CD8-positive, alpha-beta memory T cell (primary cell): Measurements from ENCODE around the gene GCN1. TPM values are rescaled to one million over a fixed set of nuclear protein-coding genes. Genes with fewer than 3 reads are reported as not detected.

ENCODE experiments used
- CTCF ChIA-PET: fragments of 350-600 bp; sonication (Branson Sonifier 250); formaldehyde crosslinking; loops from one replicate; lab custom pipeline; 2021; ENCODE audit warnings: antibody characterized with exemption; lab: Charles Lee
- POLR2A ChIA-PET: fragments of 350-600 bp; sonication (Branson Sonifier 250); formaldehyde crosslinking; loops from one replicate; lab custom pipeline; 2021; ENCODE audit warnings: antibody characterized with exemption; lab: Charles Lee
- DNase-seq, 5 donors: peaks; one replicate each; pipeline versions ENCODE4 v3.0.0 to v3.0.0-alpha.2; 2020 to 2022; ENCODE audit warnings: mixed read lengths in 1 of 5
- H3K27ac ChIP-seq: one replicate; pipeline ENCODE4 v1.7.0; 2013; ENCODE audit warnings: low read depth, mild to moderate bottlenecking, low read length, moderate library complexity
- H3K27me3 ChIP-seq: 2 replicates; pipeline ENCODE4 v1.7.0; 2013; ENCODE audit warnings: low read length, mild to moderate bottlenecking; ENCODE audit not compliant: insufficient read depth, poor library complexity, severe bottlenecking
- H3K36me3 ChIP-seq: 2 replicates; pipeline ENCODE4 v1.7.0; 2013; ENCODE audit warnings: mild to moderate bottlenecking, low read length, moderate library complexity; ENCODE audit not compliant: insufficient read depth
- H3K4me1 ChIP-seq: 2 replicates; pipeline ENCODE4 v1.7.0; 2013; ENCODE audit warnings: mild to moderate bottlenecking, low read length, moderate library complexity; ENCODE audit not compliant: insufficient read depth
- H3K4me3 ChIP-seq: 2 replicates; pipeline ENCODE4 v1.7.0; 2013; ENCODE audit warnings: mild to moderate bottlenecking, low read length
- H3K9me3 ChIP-seq: 2 replicates; pipeline ENCODE4 v1.7.0; 2013; ENCODE audit warnings: mild to moderate bottlenecking, low read length
- H3K27ac Mint-ChIP-seq, 8 donors: one replicate each; pipeline ENCODE4 v1.8.0; 2020 to 2021; ENCODE audit warnings: mixed read lengths in 8 of 8, mild to moderate bottlenecking in 6 of 8, inconsistent platforms in 3 of 8, moderate library complexity in 3 of 8
- H3K27me3 Mint-ChIP-seq, 2 donors: one replicate each; pipeline ENCODE4 v1.8.0; 2020 to 2021; ENCODE audit warnings: mixed read lengths in 2 of 2, mild to moderate bottlenecking in 1 of 2, moderate library complexity in 1 of 2
- H3K36me3 Mint-ChIP-seq, 3 donors: one replicate each; pipeline ENCODE4 v1.8.0; 2020 to 2021; ENCODE audit warnings: mixed read lengths in 3 of 3, inconsistent platforms in 1 of 3, mild to moderate bottlenecking in 1 of 3
- H3K4me1 Mint-ChIP-seq, 3 donors: one replicate each; pipeline ENCODE4 v1.8.0; 2020 to 2021; ENCODE audit warnings: mixed read lengths in 3 of 3, inconsistent platforms in 1 of 3, mild to moderate bottlenecking in 1 of 3
- H3K4me3 Mint-ChIP-seq, 7 donors: one replicate each; pipeline ENCODE4 v1.8.0; 2020 to 2021; ENCODE audit warnings: mixed read lengths in 7 of 7, mild to moderate bottlenecking in 6 of 7, moderate library complexity in 4 of 7, inconsistent platforms in 2 of 7
- H3K9me3 Mint-ChIP-seq, 5 donors: one replicate each; pipeline ENCODE4 v1.8.0; 2020 to 2022; ENCODE audit warnings: mixed read lengths in 5 of 5, mild to moderate bottlenecking in 3 of 5, moderate library complexity in 2 of 5, inconsistent platforms in 1 of 5
- polyA plus RNA-seq: library from polyadenylated mRNA; unstranded; fragments of 300-500 nt; fragmentation: Illumina TruSeq; gene quantifications from one replicate; pipeline ENCODE4 v1.2.3, GENCODE V29; 2021
- total RNA-seq, 2 experiments: library from RNA; stranded (reverse); gene quantifications; one replicate each; pipeline ENCODE4 v1.2.3, GENCODE V29; 2021

Gene GCN1
- total and polyA plus RNA-seq, 3 experiments from 2014 or later = 30.0 to 157 (median 150) TPM

DNA sequence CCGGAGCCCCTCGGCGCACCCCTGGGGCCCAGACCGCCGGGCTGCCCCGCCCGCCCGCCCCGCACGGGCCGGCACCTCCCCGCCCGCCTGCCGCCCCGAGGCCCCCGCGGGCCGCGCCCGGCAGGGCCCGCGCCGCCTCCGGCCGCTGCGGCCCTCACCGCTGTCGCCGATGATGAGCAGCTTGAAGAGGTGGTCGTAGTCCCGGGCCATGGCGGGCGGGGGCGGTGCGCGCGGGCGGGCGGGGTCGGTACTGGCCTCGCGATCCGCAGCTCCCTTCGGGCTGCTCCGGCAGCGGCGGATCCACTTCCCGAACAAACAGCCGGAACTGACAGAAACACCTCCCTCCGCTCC is 78.1 kb downstream of the GCN1 start, which contains the start of gene RAB35:
RAB35 (minus strand) TSS at position 313 of the 351 bp plus-strand sequence; CDS start at position 210, 103 bp downstream.
- Histone ChIP-seq H3K36me3 (no peaks in the 10 kb centered on the region), H3K27me3 (no peaks in the 10 kb centered on the region), H3K4me1 (peaks cover 62% of the 10 kb centered on the region), H3K9me3 (no peaks in the 10 kb centered on the region), H3K4me3 (peak within 1 kb of the TSS; percentile 69), H3K27ac (peak within 1 kb of the TSS; percentile 90)
- Mint-ChIP-seq H3K27ac (peak within 1 kb of the TSS; percentile 89 to 98 (median 95)), H3K36me3 (peaks cover 0 to 35% (median 7%) of the 10 kb centered on the region in 3 donors), H3K4me3 (peak within 1 kb of the TSS; percentile 92 to 97 (median 96)), H3K27me3 (peaks cover 0 to 2% of the 10 kb centered on the region in 2 donors), H3K9me3 (no peaks in the 10 kb centered on the region), H3K4me1 (peaks cover 58 to 85% (median 84%) of the 10 kb centered on the region in 3 donors)
- no peak for DNase-seq
- CTCF ChIA-PET = interaction anchor here (1.3 to 3.8 kb wide), 4 partner anchors 29 to 128 kb away, joined by 6 to 24 read pairs (median 7); partner anchors contain the start of genes BICDL1 and RPLP0
- POLR2A ChIA-PET = interaction anchor here (0.7 to 3.1 kb wide), 6 partner anchors 29 to 695 kb away, joined by 3 to 35 read pairs (median 10); partner anchors contain the start of genes BICDL1, RNU4-2 and RPLP0

DNA sequence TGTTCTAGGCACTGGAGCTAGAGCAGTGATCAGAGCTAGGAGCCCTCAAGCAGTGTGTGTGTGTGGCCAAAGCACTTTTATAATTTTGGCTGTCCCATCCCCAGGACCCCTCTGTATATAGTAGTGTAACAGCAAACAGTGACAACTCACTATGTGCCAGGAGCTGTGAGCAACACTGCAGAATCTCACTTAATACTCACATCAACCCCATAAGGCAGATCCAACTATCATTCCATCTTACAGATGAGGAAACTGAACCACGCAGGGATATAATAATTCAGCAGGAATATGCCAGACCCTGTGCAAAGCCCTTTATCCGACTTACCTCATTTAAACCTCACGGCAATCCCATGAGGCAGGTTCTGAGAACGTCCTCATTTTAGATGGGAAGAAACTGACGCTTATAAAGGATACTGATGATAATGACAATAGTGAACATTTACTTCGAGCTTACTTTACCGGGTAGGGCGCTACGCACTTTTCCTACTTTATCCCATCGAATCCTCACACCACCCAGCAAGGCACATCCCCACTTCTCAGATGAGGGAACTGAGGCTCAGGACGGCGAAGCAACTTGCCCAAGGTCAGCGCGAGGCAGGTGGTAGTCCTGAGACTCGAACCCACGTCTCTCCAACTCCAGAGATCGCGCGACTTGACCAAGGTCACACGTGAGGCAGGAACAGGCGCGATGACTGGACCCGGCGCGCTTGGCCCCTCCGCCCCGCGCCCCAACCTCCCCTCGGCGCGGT is 78.6 kb downstream of the GCN1 start:
- H3K4me1 Mint-ChIP-seq = peaks cover 57 to 85% (median 84%) of the 10 kb centered on the region in 3 donors
- ChIA-PET CTCF (interaction anchor here (1.0 to 3.8 kb wide), 5 partner anchors 9 to 148 kb away, joined by 3 to 24 read pairs (median 3); partner anchors contain the start of gene BICDL1), POLR2A (interaction anchor here (0.6 to 3.1 kb wide), 4 partner anchors 29 to 695 kb away, joined by 4 to 35 read pairs (median 8); partner anchors contain the start of gene RPLP0)
- H3K27me3 ChIP-seq = no peaks in the 10 kb centered on the region
- peak overlapping the region; percentile 59 for H3K27ac ChIP-seq
- no peaks in the 10 kb centered on the region for H3K36me3 ChIP-seq
- peaks cover 62% of the 10 kb centered on the region for H3K4me1 ChIP-seq
- peak overlapping the region; percentile 84 to 98 (median 94) for H3K27ac Mint-ChIP-seq
- peak overlapping the region; percentile 69 for H3K4me3 ChIP-seq
- no peaks in the 10 kb centered on the region for H3K9me3 Mint-ChIP-seq
- DNase-seq = no peak
- peaks cover 0 to 35% (median 7%) of the 10 kb centered on the region in 3 donors for H3K36me3 Mint-ChIP-seq
- H3K4me3 Mint-ChIP-seq = peak overlapping the region; percentile 92 to 97 (median 96)
- no peaks in the 10 kb centered on the region for H3K9me3 ChIP-seq
- H3K27me3 Mint-ChIP-seq = peaks cover 0 to 2% of the 10 kb centered on the region in 2 donors

DNA sequence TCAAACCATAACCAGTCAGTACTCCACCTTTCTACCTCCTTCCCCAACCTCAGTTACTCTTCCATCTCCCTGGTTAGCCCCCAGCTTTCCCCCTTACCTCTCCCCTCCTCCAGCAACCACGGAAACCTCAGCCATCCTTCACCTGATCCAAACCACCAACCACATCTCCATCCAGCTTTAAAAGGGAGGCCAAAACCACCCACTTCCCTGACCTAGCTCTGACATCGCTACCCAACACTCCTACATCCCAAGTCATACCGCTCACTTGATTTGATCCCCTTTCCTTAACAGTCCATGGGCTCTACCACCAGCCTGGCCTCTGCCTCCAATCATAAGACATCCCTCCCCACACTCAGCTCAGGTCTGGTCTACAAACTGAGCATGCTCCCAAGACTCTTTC is 79.4 kb downstream of the GCN1 start:
- Histone ChIP-seq H3K4me1 (peaks cover 66% of the 10 kb centered on the region), H3K9me3 (no peaks in the 10 kb centered on the region), H3K36me3 (no peaks in the 10 kb centered on the region), H3K27me3 (no peaks in the 10 kb centered on the region), H3K4me3 (peak overlapping the region; percentile 69), H3K27ac (peak overlapping the region; percentile 59)
- Mint-ChIP-seq H3K27ac (peak overlapping the region; percentile 77 to 98 (median 94)), H3K36me3 (peaks cover 0 to 37% (median 7%) of the 10 kb centered on the region in 3 donors), H3K9me3 (no peaks in the 10 kb centered on the region), H3K4me1 (peaks cover 61 to 87% (median 86%) of the 10 kb centered on the region in 3 donors), H3K27me3 (peaks cover 0 to 2% of the 10 kb centered on the region in 2 donors), H3K4me3 (peak overlapping the region; percentile 92 to 97 (median 96))
- ChIA-PET POLR2A (interaction anchor here (0.6 kb wide), 1 partner anchor 169 kb away, joined by 7 read pairs; no protein-coding TSS in a partner anchor), CTCF (interaction anchor here (1.0 to 3.8 kb wide), 5 partner anchors 10 to 147 kb away, joined by 3 to 24 read pairs (median 3); partner anchors contain the start of gene BICDL1)
- DNase-seq = no peak

DNA sequence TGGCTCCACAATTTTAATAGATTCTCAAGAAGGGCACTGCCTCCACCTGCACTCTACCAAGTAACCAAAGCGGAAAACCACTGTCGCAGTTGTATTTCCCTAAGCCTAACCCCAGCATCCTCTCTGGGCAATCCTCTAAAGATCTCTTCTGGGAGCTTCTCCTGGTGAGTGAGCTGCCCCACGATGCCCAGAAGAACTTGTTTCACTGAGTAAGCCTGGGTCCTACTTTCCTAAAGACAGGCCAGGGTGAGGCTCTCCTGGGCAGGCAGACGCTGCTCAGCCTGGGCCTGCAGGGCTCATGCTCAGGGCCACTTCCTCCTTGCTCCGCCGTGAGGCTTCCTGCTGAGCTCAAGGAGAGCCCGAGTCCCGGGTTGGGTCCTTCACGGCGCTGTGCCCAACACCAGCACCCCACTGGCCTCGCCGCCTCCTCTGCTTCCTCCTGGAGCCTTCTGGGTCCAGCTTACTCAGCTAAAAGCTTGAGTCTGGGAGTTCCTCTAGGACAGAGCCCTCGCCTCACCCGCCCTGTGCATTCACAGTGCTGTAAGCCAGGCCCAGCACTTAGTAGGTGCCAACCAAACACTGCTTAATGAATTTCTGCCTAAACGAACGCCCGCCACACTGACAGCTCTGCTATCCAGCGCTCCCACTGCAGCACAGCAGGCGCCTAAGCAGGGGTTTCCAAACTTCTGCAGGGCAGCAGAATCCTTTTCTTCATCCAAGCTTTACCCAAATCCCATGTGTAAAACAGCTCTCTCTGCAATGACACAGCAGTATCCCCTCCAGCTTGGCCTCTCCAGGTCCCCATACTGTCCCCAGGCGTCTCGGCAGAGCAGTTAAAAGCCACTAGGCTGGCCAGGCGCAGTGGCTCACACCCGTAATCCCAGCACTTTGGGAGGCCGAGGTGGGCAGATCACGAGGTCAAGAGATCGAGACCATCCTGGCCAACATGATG is 83.7 kb downstream of the GCN1 start:
- Mint-ChIP-seq H3K36me3 (peaks cover 0 to 57% (median 9%) of the 10 kb centered on the region in 3 donors), H3K9me3 (no peaks in the 10 kb centered on the region)

DNA sequence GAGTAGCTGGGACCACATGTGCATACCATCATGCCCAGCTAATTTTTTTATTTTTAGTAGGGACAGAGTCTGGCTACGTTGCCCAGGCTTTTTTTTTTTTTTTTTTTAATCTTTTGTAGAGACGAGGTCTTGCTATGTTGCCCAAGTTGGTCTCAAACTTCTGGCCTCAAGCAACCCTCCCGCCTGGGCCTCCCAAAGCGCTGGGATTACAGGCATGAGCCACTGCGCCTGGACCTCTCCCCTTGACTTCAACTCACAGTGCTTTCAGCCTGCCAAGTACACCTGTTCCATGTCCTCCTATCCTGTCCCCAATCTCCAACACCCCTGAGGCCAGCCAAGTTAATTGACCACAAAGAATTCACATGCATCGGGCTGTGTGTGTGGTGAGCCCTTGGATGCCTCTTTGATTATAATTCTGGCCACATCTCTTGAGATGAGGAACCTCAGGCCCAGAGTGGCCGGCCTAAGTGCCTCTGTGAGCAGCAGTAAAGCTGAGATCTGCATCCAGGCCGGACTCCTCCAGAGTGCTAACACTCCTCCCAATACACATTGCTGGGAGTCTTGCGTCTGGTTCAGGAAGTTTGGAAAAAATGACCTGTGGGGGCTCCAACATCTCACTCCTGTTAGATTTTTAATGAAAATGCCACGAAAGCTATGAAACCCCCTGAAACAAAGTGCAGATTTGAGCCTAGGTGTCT is 84.8 kb downstream of the GCN1 start:
- no peak for DNase-seq
- H3K27me3 Mint-ChIP-seq = peaks cover 0 to 2% of the 10 kb centered on the region in 2 donors
- Histone ChIP-seq H3K27ac (peak overlapping the region; percentile 44), H3K27me3 (no peaks in the 10 kb centered on the region), H3K9me3 (no peaks in the 10 kb centered on the region), H3K36me3 (peaks cover 15% of the 10 kb centered on the region), H3K4me3 (peak overlapping the region; percentile 52), H3K4me1 (peaks cover 46% of the 10 kb centered on the region)
- H3K27ac Mint-ChIP-seq = peak overlapping the region in 5 of 8 donors; percentile 45 to 89 (median 77)
- H3K4me3 Mint-ChIP-seq = peak overlapping the region in 6 of 7 donors; percentile 14 to 92 (median 82)
- peaks cover 59 to 84% (median 75%) of the 10 kb centered on the region in 3 donors for H3K4me1 Mint-ChIP-seq
- H3K36me3 Mint-ChIP-seq = peaks cover 0 to 54% (median 7%) of the 10 kb centered on the region in 3 donors
- H3K9me3 Mint-ChIP-seq = no peaks in the 10 kb centered on the region
- ChIA-PET CTCF (interaction anchor here (1.0 to 2.0 kb wide), 3 partner anchors 9 to 120 kb away, joined by 3 to 5 read pairs (median 3); partner anchors contain the start of gene BICDL1), POLR2A (interaction anchor here (1.2 to 1.6 kb wide), 2 partner anchors 18 to 92 kb away, joined by 4 to 6 read pairs; no protein-coding TSS in a partner anchor)

More for the DNA sequence above, 83.7 kb downstream of the GCN1 start:
- Mint-ChIP-seq H3K4me1 (peaks cover 63 to 87% (median 79%) of the 10 kb centered on the region in 3 donors), H3K27me3 (peaks cover 0 to 2% of the 10 kb centered on the region in 2 donors), H3K27ac (peak overlapping the region; percentile 74 to 94 (median 87)), H3K4me3 (peak overlapping the region; percentile 15 to 92 (median 80))
- peaks cover 57% of the 10 kb centered on the region for H3K4me1 ChIP-seq
- H3K9me3 ChIP-seq = no peaks in the 10 kb centered on the region
- DNase-seq = peak; percentile 22 to 64 (median 53)
- peak overlapping the region; percentile 52 for H3K4me3 ChIP-seq
- H3K27me3 ChIP-seq = no peaks in the 10 kb centered on the region
- ChIA-PET POLR2A (interaction anchor here (0.8 to 2.6 kb wide), 5 partner anchors 10 to 122 kb away, joined by 3 to 8 read pairs (median 5); partner anchors contain the start of gene BICDL1), CTCF (interaction anchor here (0.7 to 2.0 kb wide), 5 partner anchors 11 to 155 kb away, joined by 3 to 5 read pairs (median 3); partner anchors contain the start of genes BICDL1, PXN and RPLP0)
- peak overlapping the region; percentile 44 for H3K27ac ChIP-seq
- peaks cover 10% of the 10 kb centered on the region for H3K36me3 ChIP-seq

DNA sequence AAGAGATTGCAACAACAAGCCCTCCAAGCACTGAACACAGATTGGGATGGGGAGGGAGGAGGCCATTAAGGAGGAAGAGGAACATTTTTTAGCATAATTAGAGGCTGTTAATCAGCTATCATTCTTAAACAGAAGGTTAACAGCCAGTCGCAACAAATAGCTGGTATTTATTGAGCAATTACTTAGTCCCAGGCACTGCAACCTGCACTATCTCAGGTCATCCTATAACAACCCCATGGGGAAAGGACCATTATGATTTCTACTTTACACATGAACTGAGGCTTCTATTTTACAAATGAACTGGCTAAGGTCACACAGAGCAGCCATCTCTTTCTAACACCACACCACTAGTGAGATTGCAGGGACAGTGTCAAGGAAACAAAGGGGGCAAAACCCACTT is 88.4 kb downstream of the GCN1 start:
- peaks cover 53 to 69% (median 67%) of the 10 kb centered on the region in 3 donors for H3K4me1 Mint-ChIP-seq
- peaks cover 40% of the 10 kb centered on the region for H3K4me1 ChIP-seq
- no peak overlapping the region for H3K4me3 ChIP-seq

More for the DNA sequence above, 88.4 kb downstream of the GCN1 start:
- Mint-ChIP-seq H3K36me3 (peaks cover 0 to 69% (median 10%) of the 10 kb centered on the region in 3 donors), H3K4me3 (no peak overlapping the region), H3K27me3 (no peaks in the 10 kb centered on the region), H3K9me3 (no peaks in the 10 kb centered on the region), H3K27ac (peak overlapping the region in 1 of 8 donors; percentile 76)
- CTCF ChIA-PET = no interaction called here
- Histone ChIP-seq H3K9me3 (no peaks in the 10 kb centered on the region), H3K36me3 (peaks cover 32% of the 10 kb centered on the region), H3K27me3 (no peaks in the 10 kb centered on the region), H3K27ac (no peak overlapping the region)
- POLR2A ChIA-PET = no interaction called here
- no peak for DNase-seq
